ENCODE data around the gene AGAP2.
"Not testable (repeated sequence)": the region's sequence is repeated elsewhere in the genome, so short reads cannot be mapped to it uniquely, and the experiment has no call there.

The AGAP2 gene

GRCh38 chr12:57694459-57695019 is 44.0 kb downstream of the AGAP2 start:
- DNase-seq (ENCODE audit: low spot score), result no peak

DNA sequence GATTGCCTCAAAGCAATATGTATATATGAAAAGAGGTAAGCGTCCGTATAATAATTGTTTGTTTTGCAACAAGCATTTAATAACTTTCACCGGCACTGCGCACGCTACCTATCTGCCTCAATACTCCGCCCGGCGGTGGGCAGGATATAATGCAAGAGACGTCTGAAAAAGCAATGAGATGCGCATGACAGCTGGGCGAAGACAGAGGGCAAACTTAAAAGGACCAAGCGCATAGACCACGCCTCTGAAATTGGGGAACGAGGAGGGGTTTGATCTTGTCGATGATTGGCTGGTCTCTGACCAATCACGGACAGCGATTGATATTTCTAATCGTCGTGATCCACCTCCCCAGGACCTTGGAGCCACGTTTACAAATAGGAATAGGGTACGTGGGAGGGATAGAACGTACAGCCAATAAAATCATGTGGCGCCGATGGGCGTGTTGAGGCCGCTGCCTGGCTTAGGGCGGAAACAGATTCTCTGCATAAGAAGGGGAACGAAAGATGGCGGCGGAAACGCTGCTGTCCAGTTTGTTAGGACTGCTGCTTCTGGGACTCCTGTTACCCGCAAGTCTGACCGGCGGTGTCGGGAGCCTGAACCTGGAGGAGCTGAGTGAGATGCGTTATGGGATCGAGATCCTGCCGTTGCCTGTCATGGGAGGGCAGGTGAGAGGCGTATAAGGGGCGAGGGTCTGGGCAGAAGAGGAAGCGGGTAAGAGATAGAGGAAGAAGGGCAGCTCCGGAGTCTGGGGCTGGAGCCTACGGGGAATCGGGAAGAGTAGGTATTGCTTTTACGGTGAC is 44.7 kb downstream of the AGAP2 start, which contains the start of gene OS9:
Gene OS9, plus strand, starts transcription at position 474 of the 800 bp plus-strand sequence. Its CDS starts 30 bp downstream, at position 504.
- DNase-seq (ENCODE audit: low spot score), result peak; percentile 93

- no peak for DNase-seq (ENCODE audit: low spot score)
These were observed 45.3 kb downstream of the AGAP2 start for GRCh38 chr12:57693317-57693658.

DNA sequence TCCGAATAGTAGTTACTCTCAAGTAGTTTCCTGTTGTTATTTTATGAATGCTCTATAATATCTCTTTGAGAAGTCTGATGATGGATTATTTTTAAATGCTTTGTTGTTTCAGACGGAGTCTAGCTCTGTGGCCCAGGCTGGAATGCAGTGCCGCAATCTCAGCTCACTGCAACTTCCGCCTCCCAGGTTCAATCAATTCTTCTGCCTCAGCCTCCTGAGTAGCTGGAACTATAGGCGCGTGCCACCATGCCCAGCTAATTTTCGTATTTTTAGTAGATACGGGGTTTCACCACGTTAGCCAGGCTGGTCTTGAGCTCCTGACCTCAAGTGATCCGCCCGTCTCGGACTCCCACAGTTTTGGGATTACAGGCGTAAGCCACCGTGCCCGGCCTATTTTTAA is 46.0 kb downstream of the AGAP2 start:
- no peak for DNase-seq (ENCODE audit: low spot score)

- DNase-seq (ENCODE audit: low spot score), result no peak
These were observed 49.6 kb downstream of the AGAP2 start for GRCh38 chr12:57688931-57689330.

- no peak for DNase-seq (ENCODE audit: low spot score)
These were observed 50.7 kb downstream of the AGAP2 start for GRCh38 chr12:57687862-57688261.

DNA sequence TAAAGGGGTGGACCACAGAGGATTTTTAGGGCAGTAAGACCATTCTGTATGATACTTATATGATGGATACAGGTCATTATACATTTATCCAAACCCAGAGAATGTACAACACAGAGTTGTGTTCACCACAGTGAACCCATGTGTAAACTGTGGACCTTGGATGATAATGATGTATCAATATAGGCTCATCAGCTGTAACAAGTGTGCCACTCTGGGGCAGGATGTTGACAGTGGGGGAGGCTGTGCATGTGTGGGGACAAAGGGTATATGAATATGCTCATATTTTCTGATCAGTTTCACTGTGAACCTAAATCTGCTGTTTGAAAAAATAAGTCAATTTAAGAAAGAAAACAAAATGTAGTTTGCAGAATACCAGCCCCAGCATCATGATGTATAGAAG is 58.8 kb downstream of the AGAP2 start:
- no peak for DNase-seq (ENCODE audit: low spot score)

GRCh38 chr12:57677947-57678346 is 60.6 kb downstream of the AGAP2 start:
- not testable (repeated sequence) for DNase-seq (ENCODE audit: low spot score)

- no peak for DNase-seq (ENCODE audit: low spot score)
These were observed 63.9 kb downstream of the AGAP2 start for GRCh38 chr12:57674691-57675090.
